Measurements from ENCODE around the gene CBLC. TPM values are rescaled to one million over a fixed set of nuclear protein-coding genes. Genes with fewer than 3 reads are reported as not detected.

The CBLC gene
- polyA plus RNA-seq, 1 experiment: not detected

- no peak for DNase-seq (ENCODE audit: low read depth, low spot score)
- POLR2A ChIA-PET: interaction anchor here (0.9 to 2.0 kb wide), 5 partner anchors 11 to 32 kb away, joined by 4 to 18 read pairs (median 7); no protein-coding TSS in a partner anchor
- no peaks in the 10 kb centered on the region for H3K27me3 ChIP-seq (ENCODE audit: control insufficient read depth, insufficient read depth, low read length)
- CTCF ChIA-PET: interaction anchor here (1.2 to 7.1 kb wide), 4 partner anchors 18 to 103 kb away, joined by 6 to 33 read pairs (median 8); partner anchors contain the start of gene NECTIN2
- H3K4me3 ChIP-seq (ENCODE audit: low read depth, low read length): no peak overlapping the region
- no peak for TF ChIP-seq CTCF (IDR thresholded peaks at IDR 0.05; ENCODE audit: low read depth, low read length)
- no peaks in the 10 kb centered on the region for H3K9me3 ChIP-seq (ENCODE audit: control insufficient read depth, insufficient read depth, low read length)
- H3K27ac ChIP-seq (ENCODE audit: low read depth, low read length): peak overlapping the region; percentile 87
Observed at GRCh38 chr19:44742330-44743061, 35.2 kb upstream of the CBLC start.

- Histone ChIP-seq H3K9me3 (ENCODE audit: control insufficient read depth, insufficient read depth, low read length) (no peaks in the 10 kb centered on the region), H3K27me3 (ENCODE audit: control insufficient read depth, insufficient read depth, low read length) (no peaks in the 10 kb centered on the region), H3K4me3 (ENCODE audit: low read depth, low read length) (no peak overlapping the region), H3K27ac (ENCODE audit: low read depth, low read length) (peak overlapping the region; percentile 61)
- DNase-seq (ENCODE audit: low read depth, low spot score): no peak
- TF ChIP-seq CTCF (IDR thresholded peaks at IDR 0.05; ENCODE audit: low read depth, low read length): no peak
- CTCF ChIA-PET: interaction anchor here (2.3 to 7.1 kb wide), 2 partner anchors 21 to 26 kb away, joined by 9 to 33 read pairs; no protein-coding TSS in a partner anchor
- POLR2A ChIA-PET: interaction anchor here (0.7 to 1.3 kb wide), 3 partner anchors 12 to 146 kb away, joined by 3 to 4 read pairs (median 4); partner anchors contain the start of gene TOMM40
Observed at GRCh38 chr19:44744871-44745332, 32.8 kb upstream of the CBLC start.

- no peak for TF ChIP-seq CTCF (IDR thresholded peaks at IDR 0.05; ENCODE audit: low read depth, low read length)
- ChIA-PET POLR2A (interaction anchor here (0.9 to 1.3 kb wide), 2 partner anchors 12 to 145 kb away, joined by 3 to 4 read pairs; partner anchors contain the start of gene TOMM40), CTCF (interaction anchor here (2.3 to 7.1 kb wide), 2 partner anchors 21 to 26 kb away, joined by 9 to 33 read pairs; no protein-coding TSS in a partner anchor)
- Histone ChIP-seq H3K27ac (ENCODE audit: low read depth, low read length) (peak overlapping the region; percentile 61), H3K9me3 (ENCODE audit: control insufficient read depth, insufficient read depth, low read length) (no peaks in the 10 kb centered on the region), H3K27me3 (ENCODE audit: control insufficient read depth, insufficient read depth, low read length) (no peaks in the 10 kb centered on the region), H3K4me3 (ENCODE audit: low read depth, low read length) (no peak overlapping the region)
- DNase-seq (ENCODE audit: low read depth, low spot score): no peak
Observed at GRCh38 chr19:44745341-44745831, 32.3 kb upstream of the CBLC start.

GRCh38 chr19:44745887-44746600 is 31.6 kb upstream of the CBLC start:
- POLR2A ChIA-PET: interaction anchor here (0.9 kb wide), 1 partner anchor 145 kb away, joined by 3 read pairs; the partner anchor contains the start of gene TOMM40
- CTCF ChIA-PET: interaction anchor here (2.3 to 7.1 kb wide), 2 partner anchors 22 to 25 kb away, joined by 9 to 33 read pairs; no protein-coding TSS in a partner anchor
- Histone ChIP-seq H3K4me3 (ENCODE audit: low read depth, low read length) (no peak overlapping the region), H3K27ac (ENCODE audit: low read depth, low read length) (no peak overlapping the region), H3K27me3 (ENCODE audit: control insufficient read depth, insufficient read depth, low read length) (no peaks in the 10 kb centered on the region), H3K9me3 (ENCODE audit: control insufficient read depth, insufficient read depth, low read length) (no peaks in the 10 kb centered on the region)
- DNase-seq (ENCODE audit: low read depth, low spot score): no peak
- no peak for TF ChIP-seq CTCF (IDR thresholded peaks at IDR 0.05; ENCODE audit: low read depth, low read length)
